GM18526 (cell line): ENCODE results near the gene GPR78.

ENCODE experiments used
- POLR2A ChIP-seq: IDR thresholded peaks from 3 replicates; pipeline ENCODE4 v1.6.1; 2011; ENCODE audit not compliant: insufficient read length; ENCODE audit errors: extremely low read depth

GPR78 gene

GRCh38 chr4:8608714-8609391 lies 28.7 kb downstream of the GPR78 start:
- no peak for TF ChIP-seq POLR2A

- no peak for TF ChIP-seq POLR2A
Observed at GRCh38 chr4:8609406-8609805, 29.2 kb downstream of the GPR78 start.

GRCh38 chr4:8609824-8610350 lies 29.7 kb downstream of the GPR78 start:
- TF ChIP-seq POLR2A = no peak

GRCh38 chr4:8610858-8611616 lies 30.8 kb downstream of the GPR78 start:
- TF ChIP-seq POLR2A = no peak

GRCh38 chr4:8612646-8613045 lies 32.5 kb downstream of the GPR78 start:
- TF ChIP-seq POLR2A = no peak

- TF ChIP-seq POLR2A = no peak
Observed at GRCh38 chr4:8613421-8614364, 33.5 kb downstream of the GPR78 start.

- no peak for TF ChIP-seq POLR2A
Observed at GRCh38 chr4:8614365-8615193, 34.4 kb downstream of the GPR78 start.

- no peak for TF ChIP-seq POLR2A
Observed at GRCh38 chr4:8615366-8615765, 35.2 kb downstream of the GPR78 start.

- TF ChIP-seq POLR2A = no peak
Observed at GRCh38 chr4:8615921-8616787, 36.0 kb downstream of the GPR78 start.

- TF ChIP-seq POLR2A = no peak
Observed at GRCh38 chr4:8616831-8617230, 36.6 kb downstream of the GPR78 start.

GRCh38 chr4:8617486-8618040 lies 37.4 kb downstream of the GPR78 start:
- TF ChIP-seq POLR2A = no peak

GRCh38 chr4:8618421-8618820 lies 38.2 kb downstream of the GPR78 start:
- TF ChIP-seq POLR2A = no peak
